Anterior cingulate cortex (tissue), 58 donors: ENCODE data around the gene TARDBP.
"Not testable (repeated sequence)": the region's sequence is repeated elsewhere in the genome, so short reads cannot be mapped to it uniquely, and the experiment has no call there.

ENCODE experiments used
- DNase-seq, 58 donors: peaks; one replicate each; lab custom pipeline; 2025; lab: John Stamatoyannopoulos, UW

TARDBP gene

DNA sequence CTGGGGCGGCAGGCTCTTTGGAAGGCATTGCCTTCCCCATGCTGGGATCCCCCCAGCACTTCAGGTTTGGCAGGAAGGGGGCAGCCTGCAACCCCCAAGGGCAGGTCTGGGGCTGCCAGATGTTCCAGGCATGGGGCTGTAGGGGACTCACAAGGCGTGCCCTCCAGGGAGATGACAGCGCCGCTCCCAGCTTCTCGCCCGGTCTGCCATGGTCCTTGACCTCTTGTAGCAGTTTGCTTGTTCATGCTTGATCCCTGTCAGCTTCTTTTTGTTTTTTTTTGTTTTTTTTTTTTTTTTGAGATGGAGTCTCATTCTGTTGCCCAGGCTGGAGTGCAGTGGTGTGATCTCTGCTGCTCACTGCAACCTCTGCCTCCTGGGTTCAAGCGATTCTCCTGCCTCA lies 21.6 kb upstream of the TARDBP start:
- DNase-seq: no peak

DNA sequence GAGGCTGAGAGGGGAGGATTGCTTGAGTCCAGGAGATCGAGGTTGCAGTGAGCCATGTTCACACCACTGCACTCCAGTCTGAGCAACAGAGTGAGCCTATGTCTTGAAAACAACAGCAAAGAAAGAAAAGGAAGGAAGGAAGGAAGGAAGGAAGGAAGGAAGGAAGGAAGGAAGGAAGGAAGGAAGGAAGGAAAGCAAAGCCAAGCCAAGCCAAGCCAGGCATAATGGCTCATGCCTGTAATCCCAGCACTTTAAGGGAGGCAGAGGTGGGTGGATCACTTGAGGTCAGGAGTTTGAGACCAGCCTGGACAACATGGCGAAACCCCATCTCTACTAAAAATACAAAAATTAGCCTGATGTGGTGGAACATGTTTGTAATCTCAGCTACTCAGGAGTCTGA lies 20.4 kb upstream of the TARDBP start:
- not testable (repeated sequence) for DNase-seq

DNA sequence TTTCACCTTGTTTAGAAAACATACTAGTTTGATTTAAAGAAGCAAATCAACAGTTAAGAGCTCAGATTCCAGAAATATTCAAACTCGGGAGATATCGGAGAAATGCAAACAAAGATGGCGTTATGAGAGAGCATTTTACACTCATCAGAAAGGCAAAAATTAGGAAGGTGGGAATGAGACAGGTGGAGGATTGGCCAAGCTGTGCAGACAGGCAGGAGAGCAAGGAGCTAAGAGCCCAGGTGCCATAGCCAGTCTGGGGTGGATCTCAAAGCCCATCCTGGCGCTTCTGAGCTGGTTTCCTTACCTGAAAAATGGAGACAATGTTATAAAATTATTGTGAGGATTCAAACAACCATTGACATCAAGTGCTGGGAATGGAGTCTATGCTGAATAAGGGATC lies 19.6 kb upstream of the TARDBP start:
- no peak for DNase-seq

DNA sequence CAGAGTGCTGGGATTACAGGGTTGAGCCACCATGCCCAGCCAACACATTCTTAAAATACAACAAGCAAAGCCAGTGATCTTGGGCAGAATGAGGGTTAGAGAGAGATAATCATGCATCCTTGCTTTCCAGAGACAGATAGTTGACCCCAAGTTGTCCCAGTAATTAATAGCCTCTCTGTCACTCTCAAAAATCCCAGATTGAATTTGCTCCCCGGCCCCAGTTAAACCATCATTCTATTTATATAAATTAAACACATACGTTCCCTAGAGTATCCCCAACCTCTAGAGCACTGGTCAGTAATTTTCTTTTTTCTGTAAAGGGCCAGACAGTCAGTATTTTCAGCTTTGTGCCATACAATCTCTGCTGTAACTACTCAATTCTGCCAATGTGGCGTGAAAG lies 16.4 kb upstream of the TARDBP start:
- DNase-seq: no peak

DNA sequence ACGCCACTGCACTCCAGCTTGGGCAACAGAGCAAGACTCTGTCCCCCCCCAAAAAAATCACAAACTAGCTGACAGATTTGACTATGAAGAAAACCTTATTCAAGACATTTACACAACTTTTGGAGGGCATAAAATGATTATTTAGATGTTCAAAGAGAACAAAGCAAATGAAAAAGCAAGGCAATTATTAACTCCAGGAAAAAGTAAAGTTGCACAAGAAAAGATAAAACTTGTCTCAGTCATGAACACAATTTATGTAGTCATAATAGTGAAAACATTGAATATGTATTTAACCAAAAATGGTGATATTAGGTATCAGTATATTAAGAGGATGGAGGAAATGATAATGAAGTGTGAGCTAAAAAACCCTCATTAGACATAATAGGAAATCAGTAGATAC lies 11.9 kb upstream of the TARDBP start:
- DNase-seq: no peak

DNA sequence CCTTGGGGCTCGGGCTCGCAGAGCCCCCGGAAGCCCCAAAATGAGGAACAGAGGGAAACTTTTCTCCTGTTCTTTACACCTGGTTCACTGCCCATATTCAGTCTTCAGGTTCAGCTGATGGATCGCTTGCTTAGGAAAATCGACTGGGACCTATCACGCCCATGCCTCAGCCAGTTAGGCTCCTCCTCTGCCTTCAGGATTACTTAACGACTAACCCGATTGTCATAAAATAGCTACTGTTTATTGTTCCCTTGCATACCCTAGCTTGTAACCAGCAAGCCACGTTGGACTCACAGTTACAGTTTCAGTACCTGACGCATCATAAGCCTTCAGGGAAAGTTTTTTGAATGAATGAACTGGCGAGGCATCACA lies 692 bp downstream of the TARDBP start:
- no peak for DNase-seq

DNA sequence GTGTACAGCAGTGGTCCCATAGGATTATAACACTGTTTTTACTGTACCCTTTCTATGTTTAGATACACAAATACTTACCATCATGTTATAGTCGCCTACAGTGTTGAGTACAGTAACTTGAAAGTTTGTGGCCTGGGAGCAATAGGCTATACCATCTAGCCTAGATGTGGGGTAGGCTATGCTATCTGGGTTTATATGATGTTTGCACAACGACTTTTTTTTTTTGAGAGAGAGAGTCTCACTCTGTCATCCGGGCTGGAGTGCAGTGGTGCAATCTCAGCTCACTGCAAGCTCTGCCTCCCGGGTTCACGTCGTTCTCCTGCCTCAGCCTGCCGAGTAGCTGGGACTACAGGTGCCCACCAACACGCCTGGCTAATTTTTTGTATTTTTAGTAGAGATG lies 6.9 kb downstream of the TARDBP start:
- not testable (repeated sequence) for DNase-seq

DNA sequence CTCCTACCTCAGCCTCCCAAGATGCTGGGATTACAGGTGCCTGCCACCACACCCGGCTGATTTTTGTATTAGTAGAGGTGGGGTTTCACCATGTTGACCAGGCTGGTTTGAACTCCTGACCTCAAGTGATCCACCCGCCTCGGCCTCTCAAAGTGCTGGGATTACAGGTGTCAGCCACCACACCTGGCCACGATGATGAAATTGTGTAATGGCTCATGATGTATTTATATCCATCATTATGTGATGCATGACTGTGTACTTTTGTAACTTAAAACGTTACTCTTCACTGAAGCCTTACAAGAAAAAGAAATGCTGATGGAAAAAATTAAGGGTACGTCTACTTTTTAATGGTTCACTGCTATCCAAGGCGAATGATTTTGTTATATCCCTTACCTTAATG lies 7.5 kb downstream of the TARDBP start:
- no peak for DNase-seq

DNA sequence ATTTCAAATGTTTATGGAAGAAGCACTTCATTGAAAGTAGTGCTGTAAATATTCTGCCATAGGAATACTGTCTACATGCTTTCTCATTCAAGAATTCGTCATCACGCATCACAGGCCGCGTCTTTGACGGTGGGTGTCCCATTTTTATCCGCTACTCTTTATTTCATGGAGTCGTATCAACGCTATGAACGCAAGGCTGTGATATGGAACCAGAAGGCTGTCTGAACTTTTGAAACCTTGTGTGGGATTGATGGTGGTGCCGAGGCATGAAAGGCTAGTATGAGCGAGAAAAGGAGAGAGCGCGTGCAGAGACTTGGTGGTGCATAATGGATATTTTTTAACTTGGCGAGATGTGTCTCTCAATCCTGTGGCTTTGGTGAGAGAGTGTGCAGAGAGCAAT lies 10.7 kb downstream of the TARDBP start:
- DNase-seq: no peak

DNA sequence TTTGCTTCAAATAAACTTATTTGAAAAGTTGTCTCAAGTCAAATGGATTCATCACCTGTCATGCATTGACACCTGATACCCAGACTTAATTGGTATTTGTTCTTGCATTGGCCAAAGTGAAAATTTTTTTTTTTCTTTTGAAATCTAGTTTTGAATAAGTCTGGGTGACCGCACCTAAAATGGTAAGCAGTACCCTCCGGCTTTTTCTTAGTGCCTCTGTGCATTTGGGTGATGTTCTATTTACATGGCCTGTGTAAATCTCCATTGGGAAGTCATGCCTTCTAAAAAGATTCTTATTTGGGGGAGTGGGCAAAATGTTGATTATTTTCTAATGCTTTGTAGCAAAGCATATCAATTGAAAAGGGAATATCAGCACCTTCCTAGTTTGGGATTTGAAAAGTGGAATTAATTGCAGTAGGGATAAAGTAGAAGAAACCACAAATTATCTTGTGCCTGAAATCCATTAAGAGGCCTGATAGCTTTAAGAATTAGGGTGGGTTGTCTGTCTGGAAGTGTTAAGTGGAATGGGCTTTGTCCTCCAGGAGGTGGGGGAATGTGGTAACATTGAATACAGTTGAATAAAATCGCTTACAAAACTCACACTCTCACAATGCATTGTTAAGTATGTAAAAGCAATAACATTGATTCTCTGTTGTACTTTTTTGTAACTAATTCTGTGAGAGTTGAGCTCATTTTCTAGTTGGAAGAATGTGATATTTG lies 11.9 kb downstream of the TARDBP start:
- DNase-seq: no peak

DNA sequence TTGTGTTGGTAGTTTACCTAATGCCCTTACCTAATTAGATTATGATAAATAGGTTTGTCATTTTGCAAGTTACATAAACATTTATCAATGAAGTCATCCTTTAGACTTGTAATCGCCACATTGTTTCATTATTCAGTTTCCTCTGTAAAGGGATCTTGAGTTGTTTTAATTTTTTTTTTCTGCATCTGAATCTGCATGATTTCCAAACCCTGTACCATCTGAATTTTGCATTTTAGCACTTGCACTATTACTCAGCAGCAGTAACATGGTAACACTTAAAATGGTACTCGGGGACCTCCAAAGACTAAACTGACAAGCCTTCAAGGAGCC lies 12.4 kb downstream of the TARDBP start:
- no peak for DNase-seq

DNA sequence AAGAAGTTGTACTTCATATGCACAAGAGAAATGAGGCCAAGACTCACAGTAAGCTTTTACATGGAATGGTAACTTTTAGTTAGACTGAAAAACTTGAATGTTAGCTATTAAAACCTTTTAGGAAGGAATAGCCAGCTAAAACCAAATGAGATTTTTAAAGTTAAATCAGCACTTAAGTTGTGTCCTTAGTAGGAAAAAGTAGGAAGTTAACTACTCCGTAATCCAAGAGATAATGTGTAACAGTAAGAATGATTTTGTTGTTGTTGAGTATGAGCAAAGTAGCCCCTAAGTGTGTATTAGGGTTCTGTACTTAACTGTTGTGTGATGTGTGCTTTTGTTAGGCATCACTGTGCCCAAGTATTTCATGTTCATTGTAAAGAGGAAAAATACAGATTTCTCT lies 13.2 kb downstream of the TARDBP start:
- DNase-seq: no peak

DNA sequence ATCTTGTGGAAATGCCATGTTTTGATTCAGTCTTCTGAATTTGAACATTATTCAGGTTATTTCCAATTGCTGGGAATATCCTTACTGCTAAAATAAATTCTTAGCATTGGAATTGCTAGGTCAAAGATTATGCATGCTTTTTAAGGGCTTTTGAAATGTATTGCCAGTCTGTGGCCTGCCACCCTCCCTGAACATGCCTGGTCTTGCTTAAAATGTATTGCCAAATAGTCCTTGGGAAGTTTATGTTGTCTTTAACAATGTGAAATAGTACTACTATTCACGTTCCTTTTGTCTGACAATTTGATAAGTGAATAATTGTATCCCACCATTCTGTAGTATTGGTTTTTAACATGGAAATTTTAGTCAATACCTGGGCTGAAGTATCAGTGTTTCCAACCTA lies 13.6 kb downstream of the TARDBP start:
- DNase-seq: no peak

DNA sequence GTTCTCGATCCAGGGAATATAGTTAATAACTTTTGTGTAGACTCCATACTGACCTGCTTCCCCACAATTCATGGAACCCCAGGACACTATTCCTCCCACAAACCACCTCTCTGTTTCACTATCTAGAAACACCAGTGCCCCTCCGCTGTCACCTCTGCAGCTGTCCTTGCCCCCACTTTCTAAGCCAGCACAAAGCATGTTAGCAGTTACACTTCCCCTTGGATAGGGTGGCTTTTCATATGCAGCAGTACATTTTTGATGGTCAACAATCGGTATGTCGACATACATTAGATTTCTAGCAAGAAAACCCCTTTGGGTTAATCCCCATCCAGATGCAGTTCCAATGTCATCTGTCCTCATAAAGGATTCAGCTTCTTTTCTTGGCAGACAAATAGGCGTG lies 14.4 kb downstream of the TARDBP start:
- no peak for DNase-seq

DNA sequence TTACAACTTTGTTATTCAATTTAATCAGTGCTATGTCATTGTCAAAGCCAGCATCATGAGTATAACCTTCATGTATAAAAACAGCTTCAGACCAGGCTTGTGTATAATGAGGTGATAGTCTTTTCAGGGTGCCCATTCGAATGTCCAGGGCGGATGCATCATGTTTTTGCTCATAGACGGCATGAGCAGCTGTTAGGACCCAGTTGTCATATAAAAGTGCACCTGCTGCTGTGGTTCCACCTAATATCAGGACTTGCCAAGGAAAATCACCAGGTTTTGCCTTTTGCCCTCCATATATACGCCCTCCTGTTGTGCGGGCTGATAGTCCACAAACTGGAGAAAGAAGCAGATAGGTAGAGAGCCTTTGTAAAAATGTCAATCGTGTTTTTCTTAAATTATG lies 14.9 kb downstream of the TARDBP start:
- no peak for DNase-seq

DNA sequence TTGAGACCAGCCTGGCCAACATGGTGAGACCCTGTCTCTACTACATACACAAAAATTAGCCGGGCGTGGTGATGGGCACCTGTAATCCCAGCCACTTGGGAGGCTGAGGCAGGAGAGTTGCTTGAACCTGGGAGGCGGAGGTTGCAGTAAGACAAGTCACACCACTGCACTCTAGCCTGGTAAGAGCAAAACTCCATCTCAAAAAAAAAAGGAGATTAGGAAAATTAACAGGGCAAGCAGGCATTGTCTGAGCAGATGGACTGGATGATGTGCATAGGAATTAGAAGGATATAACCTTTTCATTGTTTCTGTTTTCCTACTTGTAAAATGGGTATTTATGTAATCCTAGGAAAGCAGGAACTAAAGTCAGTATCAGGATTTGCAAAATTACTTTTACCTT lies 15.6 kb downstream of the TARDBP start:
- no peak for DNase-seq

DNA sequence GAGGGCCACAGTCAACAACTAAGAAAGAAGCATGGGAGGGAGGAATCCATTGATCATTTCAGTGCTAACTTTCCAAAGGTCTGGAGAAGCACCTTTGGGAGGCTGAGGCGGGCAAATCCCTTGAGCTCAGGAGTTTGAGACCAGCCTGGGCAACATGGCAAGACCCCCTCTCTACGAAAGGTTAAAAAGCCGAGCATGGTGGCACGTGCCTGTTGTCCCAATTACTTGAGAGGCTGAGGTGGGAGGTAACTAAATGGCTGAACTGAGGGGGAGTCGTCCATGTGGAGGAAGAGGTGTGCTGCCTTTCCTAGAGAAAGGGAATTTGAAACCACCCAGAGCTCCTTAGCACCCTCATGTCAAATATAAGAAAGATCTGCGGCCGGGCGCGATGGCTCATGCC lies 18.4 kb downstream of the TARDBP start:
- DNase-seq: no peak

DNA sequence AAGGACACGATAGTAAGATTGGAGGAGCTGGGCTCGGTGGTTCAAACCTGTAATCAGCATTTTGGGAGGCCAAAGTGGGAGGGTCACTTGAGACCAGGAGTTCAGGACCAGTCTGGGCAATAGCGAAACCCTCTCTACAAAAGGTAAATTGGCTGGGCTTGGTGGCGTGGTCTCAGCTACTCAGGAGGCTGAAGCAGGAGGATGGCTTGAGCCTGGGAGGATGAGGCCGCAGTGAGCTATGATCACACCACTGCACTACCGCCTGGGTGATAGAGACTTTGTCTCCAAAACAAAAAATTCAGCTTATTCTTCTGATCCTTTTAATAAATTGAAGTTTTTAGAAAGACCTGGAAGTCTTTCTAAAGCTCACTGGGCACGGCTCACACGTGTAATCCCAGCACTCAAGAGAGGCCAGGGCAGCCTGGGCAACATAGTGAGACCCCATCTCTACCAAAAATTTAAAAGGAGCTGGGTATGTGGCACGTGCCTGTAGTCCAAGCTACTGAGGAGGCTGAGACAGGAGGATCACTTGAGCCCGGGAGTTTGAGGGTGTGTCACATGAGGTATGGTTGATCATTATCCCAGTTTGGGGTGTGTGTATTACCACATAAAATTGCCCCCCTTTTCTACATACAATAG lies 19.3 kb downstream of the TARDBP start:
- no peak for DNase-seq

DNA sequence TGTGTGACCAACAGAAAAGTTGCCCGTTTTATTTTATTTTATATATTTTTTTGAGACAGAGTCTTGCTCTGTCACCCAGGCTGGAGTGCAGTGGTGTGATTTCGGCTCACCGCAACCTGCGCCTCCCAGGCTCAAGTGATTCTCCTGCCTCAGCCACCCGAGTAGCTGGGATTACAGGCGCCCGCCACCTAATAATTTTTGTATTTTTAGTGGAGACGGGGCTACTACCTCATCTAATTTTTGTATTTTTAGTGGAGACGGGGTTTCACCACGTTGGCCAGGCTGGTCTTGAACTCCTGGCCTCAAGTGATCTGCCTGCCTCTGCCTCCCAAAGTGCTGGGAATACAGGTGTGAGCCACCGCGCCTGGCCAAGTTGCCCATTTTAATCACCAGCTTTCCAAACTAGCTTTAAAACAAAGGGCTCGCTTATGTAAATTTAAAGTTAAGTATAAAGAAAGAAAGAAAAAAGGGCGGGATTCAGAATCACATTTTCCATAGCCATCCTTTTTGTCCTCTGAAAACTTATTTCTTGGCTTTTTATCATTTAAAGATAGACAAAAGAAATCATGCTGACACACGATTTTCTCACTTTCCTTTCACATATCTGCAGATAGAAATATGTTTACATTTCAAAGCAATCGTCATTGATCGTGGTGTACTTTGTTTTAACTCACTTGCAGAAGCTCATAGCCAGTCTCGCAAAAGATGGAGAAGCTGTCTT lies 24.7 kb downstream of the TARDBP start:
- not testable (repeated sequence) for DNase-seq

DNA sequence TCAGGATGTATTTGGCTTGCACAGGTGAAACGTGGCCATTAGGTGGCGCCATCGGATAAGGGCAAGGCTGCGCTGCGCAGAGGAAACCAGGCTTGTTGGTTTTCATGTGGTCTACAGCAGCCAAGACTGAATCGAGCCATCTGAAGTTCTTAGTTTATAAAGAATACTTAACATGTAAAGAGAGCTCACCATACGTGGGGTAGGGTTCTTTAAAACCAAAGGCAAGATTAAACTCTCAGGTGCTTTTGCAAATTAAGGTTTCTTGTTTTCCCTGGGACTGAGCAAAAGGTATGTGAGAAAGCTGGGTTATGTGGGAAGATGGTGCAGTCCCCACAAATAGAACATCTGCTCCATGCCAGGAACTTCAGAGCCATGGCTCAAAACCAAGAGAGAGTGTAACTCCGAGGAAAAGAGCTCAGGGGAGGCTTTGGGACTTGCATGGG lies 25.3 kb downstream of the TARDBP start:
- DNase-seq: peak; percentile 17 to 94 (median 74)

DNA sequence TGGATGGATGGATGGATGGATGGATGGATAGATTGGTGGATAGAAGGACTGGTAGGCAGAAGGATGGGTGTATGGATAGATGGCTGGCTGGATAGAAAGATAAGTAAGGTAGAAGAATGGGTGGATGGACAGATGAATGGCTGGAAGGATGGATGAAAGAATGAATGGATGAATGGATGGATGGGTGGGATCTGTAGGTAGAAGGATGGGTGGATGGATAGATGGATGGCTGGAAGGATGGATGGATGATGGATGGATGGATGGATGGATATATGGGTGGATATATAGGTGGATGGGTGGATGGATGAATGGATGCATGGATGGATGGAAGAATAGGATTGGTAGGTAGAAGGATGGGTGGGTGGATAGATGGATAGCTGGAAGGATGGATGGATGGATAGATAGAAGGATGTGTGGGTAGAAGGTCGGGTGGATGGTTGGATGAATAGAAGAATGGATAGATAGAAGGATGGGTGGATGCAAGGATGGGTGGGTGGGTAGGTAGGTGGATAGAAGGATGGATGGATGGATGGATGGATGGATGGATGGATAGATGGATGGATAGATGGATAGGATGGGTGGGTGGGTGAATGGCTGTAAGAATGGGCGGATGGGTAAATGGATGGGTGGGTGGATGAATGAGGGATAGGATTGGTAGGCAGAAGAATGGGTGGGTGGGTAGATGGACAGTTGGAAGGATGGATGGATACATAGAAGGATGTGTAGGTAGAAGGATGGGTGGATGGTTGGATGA lies 27.1 kb downstream of the TARDBP start:
- no peak for DNase-seq
